Trophoblast cell (in vitro differentiated cells and primary cell): ENCODE results near the gene SOX8.

Source experiments
- DNase-seq, 2 donors: peaks; one replicate each; pipeline ENCODE4 v3.0.0-alpha.2; 2016
- H2AFZ ChIP-seq: 2 replicates; pipeline ENCODE4 v1.6.1; 2013; ENCODE audit warnings: low read length, moderate library complexity, mild to moderate bottlenecking; ENCODE audit not compliant: insufficient read depth, poor library complexity
- H2AK5ac ChIP-seq: 2 replicates; pipeline ENCODE4 v1.6.1; 2013; ENCODE audit warnings: mild to moderate bottlenecking, low read length
- H2BK120ac ChIP-seq: 2 replicates; pipeline ENCODE4 v1.6.1; 2013; ENCODE audit warnings: low read length, mild to moderate bottlenecking, moderate library complexity; ENCODE audit not compliant: insufficient read depth, poor library complexity
- H2BK12ac ChIP-seq: 2 replicates; pipeline ENCODE4 v1.6.1; 2013; ENCODE audit warnings: mild to moderate bottlenecking, low read length, moderate library complexity
- H2BK5ac ChIP-seq: 2 replicates; pipeline ENCODE4 v1.6.1; 2013; ENCODE audit warnings: low read length, low read depth, moderate library complexity, mild to moderate bottlenecking; ENCODE audit not compliant: poor library complexity
- H3K14ac ChIP-seq: 2 replicates; pipeline ENCODE4 v1.6.1; 2013; ENCODE audit warnings: mild to moderate bottlenecking, low read length
- H3K18ac ChIP-seq: 2 replicates; pipeline ENCODE4 v1.6.1; 2013; ENCODE audit warnings: mild to moderate bottlenecking, low read length
- H3K23ac ChIP-seq: 2 replicates; pipeline ENCODE4 v1.6.1; 2013; ENCODE audit warnings: low read length
- H3K27ac ChIP-seq: 2 replicates; pipeline ENCODE4 v1.5.1; 2013; ENCODE audit warnings: low read depth, mild to moderate bottlenecking, inconsistent platforms, low read length, moderate library complexity
- H3K27me3 ChIP-seq: 2 replicates; pipeline ENCODE4 v1.6.1; 2013; ENCODE audit warnings: inconsistent platforms, mild to moderate bottlenecking, low read length, moderate library complexity; ENCODE audit not compliant: insufficient read depth
- H3K36me3 ChIP-seq, 2 experiments: 1 replicate in 1 of 2; 2 replicates in 1 of 2; pipeline ENCODE4 v1.6.1; 2013; ENCODE audit warnings: low read length in 2 of 2, mild to moderate bottlenecking in 2 of 2, moderate library complexity in 1 of 2; ENCODE audit not compliant: insufficient read depth in 2 of 2, control insufficient read depth in 1 of 2
- H3K4ac ChIP-seq: 2 replicates; pipeline ENCODE4 v1.6.1; 2013; ENCODE audit warnings: low read depth, mild to moderate bottlenecking, low read length, moderate library complexity
- H3K4me1 ChIP-seq, 2 experiments: 1 replicate in 1 of 2; 2 replicates in 1 of 2; pipeline ENCODE4 v1.6.1; 2013; ENCODE audit warnings: low read length in 2 of 2, mild to moderate bottlenecking in 2 of 2, moderate library complexity in 1 of 2; ENCODE audit not compliant: insufficient read depth in 2 of 2, control insufficient read depth in 1 of 2
- H3K4me2 ChIP-seq: 2 replicates; pipeline ENCODE4 v1.6.1; 2013; ENCODE audit warnings: inconsistent platforms, mild to moderate bottlenecking, low read length, moderate library complexity
- H3K4me3 ChIP-seq: 2 replicates; pipeline ENCODE4 v1.5.1; 2013; ENCODE audit warnings: mild to moderate bottlenecking, low read depth, low read length, inconsistent platforms
- H3K79me1 ChIP-seq: one replicate; pipeline ENCODE4 v1.6.1; 2013; ENCODE audit warnings: low read length
- H3K79me2 ChIP-seq: 2 replicates; pipeline ENCODE4 v1.6.1; 2013; ENCODE audit warnings: low read length, mild to moderate bottlenecking; ENCODE audit not compliant: control insufficient read depth, insufficient read depth, poor library complexity
- H3K9ac ChIP-seq: 2 replicates; pipeline ENCODE4 v1.6.1; 2013; ENCODE audit warnings: mild to moderate bottlenecking, low read length
- H3K9me3 ChIP-seq: 2 replicates; pipeline ENCODE4 v1.6.1; 2013; ENCODE audit warnings: low read depth, mild to moderate bottlenecking, control low read depth, inconsistent platforms, low read length; ENCODE audit not compliant: insufficient read depth
- H4K12ac ChIP-seq: 2 replicates; pipeline ENCODE4 v1.6.1; 2013; ENCODE audit warnings: low read depth, mild to moderate bottlenecking, low read length, moderate library complexity
- H4K8ac ChIP-seq: 2 replicates; pipeline ENCODE4 v1.6.1; 2013; ENCODE audit warnings: low read depth, mild to moderate bottlenecking, low read length, moderate library complexity
- H4K91ac ChIP-seq: one replicate; pipeline ENCODE4 v1.6.1; 2013; ENCODE audit warnings: low read depth, mild to moderate bottlenecking, low read length, moderate library complexity
- WGBS: extraction: QIAGEN DNeasy Blood & Tissue Kit; methylation state at CpG from one replicate; pipeline ENCODE4 v1.1.7; 2013; ENCODE audit warnings: missing lambda C conversion rate; ENCODE audit not compliant: insufficient read length, insufficient coverage; ENCODE audit errors: extremely low coverage; 5-methylcytosine and 5-hydroxymethylcytosine counted together

The SOX8 gene

DNA sequence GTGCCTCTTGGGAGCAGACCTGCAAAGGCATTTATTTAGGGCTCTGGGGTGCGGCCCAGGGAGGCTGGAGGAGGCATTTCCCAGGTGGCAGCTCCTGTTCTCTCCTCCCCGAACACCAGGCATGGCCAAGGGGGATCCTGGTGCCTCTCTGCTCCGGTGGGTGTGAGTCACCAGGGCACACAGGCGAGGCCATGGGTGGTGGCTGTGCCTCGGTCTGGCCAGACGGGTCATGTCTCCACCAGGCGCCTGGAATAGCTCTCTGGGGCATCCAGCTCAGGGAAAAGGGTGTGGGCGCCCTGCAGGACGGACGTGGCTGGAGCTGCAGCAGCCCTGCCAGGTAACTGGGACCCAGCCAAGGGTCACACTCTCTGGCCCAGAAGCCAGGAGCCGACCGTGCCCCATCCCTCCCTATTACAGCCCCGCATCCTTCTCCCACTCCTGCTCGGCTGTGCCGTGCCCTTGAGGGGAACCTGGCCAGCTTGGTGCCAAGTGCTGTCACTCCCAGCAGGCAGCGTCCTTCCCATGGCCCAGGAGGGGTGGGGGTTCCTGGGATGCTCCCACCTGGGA is 25.8 kb downstream of the SOX8 start:
- no peaks in the 10 kb centered on the region for H3K27me3 ChIP-seq
- no peak overlapping the region for H2BK120ac ChIP-seq
- H3K18ac ChIP-seq = no peak overlapping the region
- H4K8ac ChIP-seq = no peak overlapping the region
- peaks cover 3% of the 10 kb centered on the region for H3K9me3 ChIP-seq
- H3K9ac ChIP-seq = no peak overlapping the region
- no peak overlapping the region for H3K27ac ChIP-seq
- H3K4ac ChIP-seq = no peak overlapping the region
- no peak for DNase-seq
- no peaks in the 10 kb centered on the region for H3K4me1 ChIP-seq
- no peak overlapping the region for H3K4me3 ChIP-seq
- no peak overlapping the region for H2BK5ac ChIP-seq
- H3K14ac ChIP-seq = no peak overlapping the region
- H2AK5ac ChIP-seq = no peak overlapping the region
- no peak overlapping the region for H4K12ac ChIP-seq
- H3K79me1 ChIP-seq = no peaks in the 10 kb centered on the region
- H3K23ac ChIP-seq = no peak overlapping the region
- no peak overlapping the region for H2BK12ac ChIP-seq
- H3K79me2 ChIP-seq = no peaks in the 10 kb centered on the region
- no peak overlapping the region for H3K4me2 ChIP-seq
- no peaks in the 10 kb centered on the region for H3K36me3 ChIP-seq
- H2AFZ ChIP-seq = no peak overlapping the region
- WGBS = no CpG with 5 or more reads among the region's 16 CpGs
- no peak overlapping the region for H4K91ac ChIP-seq

DNA sequence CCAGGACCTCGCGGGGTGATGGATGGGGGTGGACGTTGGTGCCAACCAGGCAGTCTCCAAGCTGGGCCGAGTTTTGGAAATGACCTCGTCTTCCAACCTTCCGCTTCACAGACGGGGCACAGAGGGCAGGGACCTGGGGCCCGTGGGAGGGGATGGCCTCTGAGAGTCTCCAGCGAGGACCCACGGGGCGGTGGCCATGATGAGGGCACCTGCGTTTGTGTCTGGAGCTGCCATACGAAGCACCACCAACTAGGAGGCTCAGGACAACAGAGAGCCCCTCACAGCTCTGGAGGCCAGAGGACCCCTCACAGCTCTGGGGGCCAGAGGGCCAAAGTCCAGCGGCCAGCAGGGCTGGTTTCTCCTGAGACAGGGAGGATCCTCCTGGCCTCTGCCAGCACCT is 26.5 kb downstream of the SOX8 start:
- peaks cover 5% of the 10 kb centered on the region for H3K9me3 ChIP-seq
- H4K12ac ChIP-seq = no peak overlapping the region
- no peak overlapping the region for H2AK5ac ChIP-seq
- no peak overlapping the region for H2AFZ ChIP-seq
- H3K9ac ChIP-seq = no peak overlapping the region
- no peak overlapping the region for H4K8ac ChIP-seq
- no peak overlapping the region for H3K27ac ChIP-seq
- no peak overlapping the region for H3K23ac ChIP-seq
- H3K4me3 ChIP-seq = no peak overlapping the region
- no peaks in the 10 kb centered on the region for H3K79me1 ChIP-seq
- no peak overlapping the region for H3K4me2 ChIP-seq
- WGBS = no CpG with 5 or more reads among the region's 14 CpGs
- DNase-seq = no peak
- no peaks in the 10 kb centered on the region for H3K27me3 ChIP-seq
- H3K18ac ChIP-seq = no peak overlapping the region
- H2BK12ac ChIP-seq = no peak overlapping the region
- H3K4ac ChIP-seq = no peak overlapping the region
- no peaks in the 10 kb centered on the region for H3K4me1 ChIP-seq
- H2BK5ac ChIP-seq = no peak overlapping the region
- H4K91ac ChIP-seq = no peak overlapping the region
- no peak overlapping the region for H3K14ac ChIP-seq
- H3K36me3 ChIP-seq = no peaks in the 10 kb centered on the region
- H3K79me2 ChIP-seq = no peaks in the 10 kb centered on the region
- H2BK120ac ChIP-seq = no peak overlapping the region

DNA sequence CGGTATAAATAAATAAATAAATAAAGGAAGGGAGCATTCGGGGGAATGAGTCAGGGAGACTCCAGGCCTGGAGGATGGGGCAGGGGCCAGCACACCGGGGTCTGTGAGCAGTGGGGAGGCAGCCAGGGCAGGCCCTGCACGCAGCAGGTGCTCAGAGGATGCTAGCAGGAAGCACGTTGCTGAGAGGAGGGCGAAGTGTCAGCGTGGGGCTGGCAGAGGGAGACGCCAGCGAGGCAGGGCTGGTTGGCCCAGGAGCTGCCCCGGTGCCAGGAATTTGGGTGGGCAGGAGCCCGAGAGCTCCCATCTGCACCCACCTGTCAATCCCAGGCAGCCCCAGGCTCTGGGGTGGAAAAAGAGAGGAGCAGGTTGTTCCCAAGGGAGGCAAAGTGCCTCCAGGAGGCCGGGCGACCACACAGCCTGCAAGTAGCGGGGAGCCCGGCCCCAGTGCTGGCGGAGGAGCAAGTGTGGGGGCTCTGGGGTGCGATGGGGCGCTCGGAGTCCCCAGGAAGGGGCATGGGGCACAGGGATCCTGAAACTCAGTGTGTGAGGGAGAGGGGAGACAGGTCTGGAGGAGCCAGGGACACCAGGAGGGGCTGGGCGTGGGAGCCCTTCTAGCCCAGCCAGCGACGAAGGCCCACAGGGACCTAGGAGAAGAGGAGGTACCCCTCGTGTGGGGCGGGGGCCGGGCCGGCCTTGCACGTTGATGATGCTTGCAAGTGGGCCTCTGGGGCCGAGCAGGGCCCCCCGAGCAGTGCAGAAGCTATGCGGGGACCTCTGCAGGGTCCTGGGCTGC is 28.0 kb downstream of the SOX8 start:
- H3K79me1 ChIP-seq = peaks cover 4% of the 10 kb centered on the region
- H3K36me3 ChIP-seq = no peaks in the 10 kb centered on the region
- H2BK5ac ChIP-seq = no peak overlapping the region
- no peak overlapping the region for H4K91ac ChIP-seq
- H3K4me1 ChIP-seq = peaks cover 2 to 3% of the 10 kb centered on the region in 2 experiments
- no peak overlapping the region for H3K18ac ChIP-seq
- no peak overlapping the region for H3K4ac ChIP-seq
- H3K79me2 ChIP-seq = no peaks in the 10 kb centered on the region
- H4K8ac ChIP-seq = no peak overlapping the region
- no peak overlapping the region for H3K23ac ChIP-seq
- no peak overlapping the region for H3K4me2 ChIP-seq
- no peak overlapping the region for H3K27ac ChIP-seq
- no peak overlapping the region for H4K12ac ChIP-seq
- WGBS = no CpG with 5 or more reads among the region's 30 CpGs
- no peak overlapping the region for H2BK12ac ChIP-seq
- H2BK120ac ChIP-seq = no peak overlapping the region
- H2AFZ ChIP-seq = no peak overlapping the region
- H2AK5ac ChIP-seq = no peak overlapping the region
- H3K4me3 ChIP-seq = no peak overlapping the region
- H3K9me3 ChIP-seq = peaks cover 5% of the 10 kb centered on the region
- no peak overlapping the region for H3K14ac ChIP-seq
- H3K27me3 ChIP-seq = no peaks in the 10 kb centered on the region
- no peak overlapping the region for H3K9ac ChIP-seq
- DNase-seq = no peak

DNA sequence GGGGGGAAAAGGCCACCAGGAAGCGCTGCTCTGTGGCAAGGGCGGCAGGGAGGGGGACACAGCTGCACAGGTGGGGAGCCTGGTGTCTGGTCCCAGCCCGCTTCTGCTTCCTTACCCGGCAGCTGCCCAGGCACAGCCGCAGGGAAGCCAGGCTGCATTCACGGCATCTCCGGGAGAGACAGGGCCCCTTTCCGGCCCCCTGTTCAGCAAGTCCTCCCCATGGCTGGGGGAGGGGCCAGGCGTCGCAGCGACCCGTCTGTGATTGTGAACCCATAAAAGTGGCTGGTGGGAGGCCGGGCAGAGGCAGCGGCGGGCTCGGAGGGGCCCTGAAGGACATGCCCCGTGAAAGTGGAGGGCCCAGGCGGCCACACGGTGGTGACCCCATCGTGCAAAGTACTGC is 28.7 kb downstream of the SOX8 start:
- no peak overlapping the region for H3K23ac ChIP-seq
- peaks cover 7 to 9% of the 10 kb centered on the region in 2 experiments for H3K4me1 ChIP-seq
- H2BK12ac ChIP-seq = no peak overlapping the region
- no peak overlapping the region for H2BK5ac ChIP-seq
- H3K9me3 ChIP-seq = peaks cover 5% of the 10 kb centered on the region
- H3K9ac ChIP-seq = no peak overlapping the region
- no peak overlapping the region for H4K8ac ChIP-seq
- no peak overlapping the region for H3K18ac ChIP-seq
- H3K4me3 ChIP-seq = no peak overlapping the region
- H3K79me1 ChIP-seq = peaks cover 5% of the 10 kb centered on the region
- H3K27ac ChIP-seq = no peak overlapping the region
- no peak overlapping the region for H4K12ac ChIP-seq
- no peak overlapping the region for H3K14ac ChIP-seq
- no peak overlapping the region for H4K91ac ChIP-seq
- H3K4me2 ChIP-seq = no peak overlapping the region
- no peak overlapping the region for H3K4ac ChIP-seq
- no peak for DNase-seq
- H2AK5ac ChIP-seq = no peak overlapping the region
- no peak overlapping the region for H2BK120ac ChIP-seq
- no CpG with 5 or more reads among the region's 20 CpGs for WGBS
- H3K79me2 ChIP-seq = no peaks in the 10 kb centered on the region
- H2AFZ ChIP-seq = no peak overlapping the region
- H3K36me3 ChIP-seq = no peaks in the 10 kb centered on the region
- H3K27me3 ChIP-seq = no peaks in the 10 kb centered on the region
